SW480 (cell line): ENCODE data around the gene LUZP4.
A peak's percentile ranks its signal among the peaks of the same experiment; 100 is the strongest.
"Not testable (repeated sequence)": the region's sequence is repeated elsewhere in the genome, so short reads cannot be mapped to it uniquely, and the experiment has no call there.

ENCODE experiments used
- DNase-seq: peaks from one replicate; pipeline ENCODE4 v3.0.0-alpha.2; 2016; ENCODE audit warnings: low spot score

LUZP4 gene, protein sequence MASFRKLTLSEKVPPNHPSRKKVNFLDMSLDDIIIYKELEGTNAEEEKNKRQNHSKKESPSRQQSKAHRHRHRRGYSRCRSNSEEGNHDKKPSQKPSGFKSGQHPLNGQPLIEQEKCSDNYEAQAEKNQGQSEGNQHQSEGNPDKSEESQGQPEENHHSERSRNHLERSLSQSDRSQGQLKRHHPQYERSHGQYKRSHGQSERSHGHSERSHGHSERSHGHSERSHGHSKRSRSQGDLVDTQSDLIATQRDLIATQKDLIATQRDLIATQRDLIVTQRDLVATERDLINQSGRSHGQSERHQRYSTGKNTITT

DNA sequence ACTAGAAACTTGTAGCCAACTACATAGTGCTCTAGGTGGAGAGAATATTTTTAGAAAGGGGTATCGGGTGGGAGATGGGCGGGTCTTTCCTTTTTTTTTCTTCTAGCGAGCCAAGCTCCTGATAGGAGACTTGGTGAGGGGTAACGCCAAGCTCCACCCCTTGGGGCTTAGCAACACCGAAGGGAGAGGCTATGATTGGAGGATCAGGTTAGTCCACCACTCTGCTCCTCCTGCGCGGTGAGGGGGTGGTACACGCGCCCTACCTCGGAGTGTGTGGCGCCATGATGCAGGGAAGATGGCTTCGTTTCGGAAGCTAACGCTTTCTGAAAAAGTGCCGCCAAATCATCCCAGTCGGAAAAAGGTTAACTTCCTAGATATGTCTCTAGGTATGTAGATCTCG is at the start of gene LUZP4:
Gene LUZP4, plus strand, starts transcription at position 251 of the 400 bp plus-strand sequence. Its CDS starts 45 bp downstream, at position 296.
- no peak for DNase-seq

DNA sequence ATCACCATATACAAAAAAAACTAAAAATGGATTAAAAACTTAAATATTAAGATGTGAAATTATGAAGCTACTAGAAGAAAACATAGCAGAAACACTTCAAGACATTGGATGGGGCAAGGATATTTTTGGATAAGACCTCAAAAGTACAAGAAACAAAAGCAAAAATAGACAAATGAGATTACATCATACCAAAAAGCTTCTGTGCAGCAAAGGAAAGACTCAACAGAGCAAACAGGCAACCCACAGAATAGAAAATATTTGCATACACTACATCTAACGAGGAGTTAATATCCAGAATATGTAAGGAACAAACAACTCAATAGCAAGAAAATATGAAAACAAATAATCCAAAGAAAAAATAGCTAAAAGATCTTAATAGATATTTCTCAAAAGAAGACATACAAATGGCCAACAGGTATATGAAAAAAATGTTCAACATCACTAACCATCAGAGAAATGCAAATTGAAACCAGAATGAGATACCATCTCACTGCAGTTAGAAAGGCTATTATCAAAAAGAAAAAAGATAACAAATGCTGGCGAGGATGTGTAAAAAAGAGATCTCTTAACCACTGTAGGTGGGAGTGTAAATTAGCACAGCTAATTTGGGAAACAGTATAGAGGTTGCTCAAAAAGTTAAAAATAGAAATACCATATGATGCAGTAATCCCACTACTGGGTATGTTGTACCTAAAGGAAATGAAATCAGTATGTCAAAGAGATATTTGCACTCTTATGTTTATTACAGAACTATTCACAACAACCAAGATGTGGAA is 37.9 kb upstream of the LUZP4 start:
- DNase-seq = no peak

DNA sequence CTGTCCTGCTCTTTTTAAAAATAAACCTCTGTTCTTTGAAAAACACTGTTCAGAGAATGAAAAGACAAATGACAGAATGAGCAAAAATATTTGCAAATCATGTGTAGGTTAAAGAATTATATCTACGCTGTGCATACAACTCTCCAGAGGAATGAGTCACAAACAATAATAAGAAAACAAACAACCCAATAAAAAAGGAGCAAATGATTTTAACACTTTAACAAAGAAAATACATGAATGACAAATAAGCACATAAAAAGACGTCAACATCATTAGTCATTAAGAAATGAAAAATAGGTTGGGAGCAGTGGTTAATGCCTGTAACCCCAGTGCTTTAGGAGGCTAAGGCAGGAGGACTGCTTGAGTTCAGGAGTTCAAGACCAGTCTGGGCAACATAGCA is 34.5 kb upstream of the LUZP4 start:
- no peak for DNase-seq

DNA sequence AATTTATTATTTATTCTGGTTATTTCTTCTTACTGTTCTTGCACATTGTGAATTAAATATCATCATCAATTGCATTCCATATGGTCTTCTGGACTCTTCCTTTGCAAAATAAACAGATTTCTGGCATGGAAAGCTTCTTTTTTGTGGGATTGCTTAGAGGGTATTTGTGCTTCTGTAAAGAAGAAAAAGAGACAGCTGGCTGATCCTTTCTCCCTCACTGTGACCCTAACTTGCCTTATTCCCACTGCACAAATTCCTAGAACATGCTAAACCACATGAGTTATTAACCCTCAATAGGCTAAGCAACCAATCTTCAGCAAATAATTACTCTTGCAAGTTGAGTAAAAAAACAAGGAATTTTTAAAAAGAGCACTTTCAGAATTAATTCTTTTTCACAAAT is 31.8 kb upstream of the LUZP4 start:
- DNase-seq = no peak

DNA sequence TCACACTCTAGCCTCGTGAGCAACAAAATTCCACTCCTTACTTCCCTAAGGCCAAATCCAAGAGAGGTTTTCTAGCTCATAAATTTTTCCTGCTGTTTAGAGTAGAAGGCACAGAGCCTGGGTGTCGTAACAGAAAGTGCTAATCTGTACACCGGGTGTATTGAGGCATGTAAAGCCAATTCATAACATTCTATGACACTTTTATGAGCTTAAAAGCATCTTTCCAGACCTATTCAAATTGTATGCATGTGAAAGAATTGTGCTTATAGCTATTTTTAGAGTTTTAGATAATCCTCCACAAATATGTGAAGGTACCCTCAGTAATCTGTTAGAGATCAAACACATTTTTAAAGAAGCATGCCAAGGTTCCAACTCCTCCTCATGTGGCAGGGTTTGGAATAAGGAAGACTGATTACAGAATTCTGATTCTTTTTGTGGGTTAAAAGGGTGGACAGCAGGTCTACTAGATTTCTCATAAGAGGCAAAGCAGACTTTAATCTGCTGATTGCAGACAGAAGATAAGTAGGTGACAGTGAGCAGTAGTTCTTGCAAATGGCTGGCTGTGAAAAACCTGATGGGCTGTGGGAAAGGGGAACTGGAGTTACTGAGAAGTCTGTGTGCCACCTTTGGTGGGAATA is 30.2 kb upstream of the LUZP4 start:
- no peak for DNase-seq

DNA sequence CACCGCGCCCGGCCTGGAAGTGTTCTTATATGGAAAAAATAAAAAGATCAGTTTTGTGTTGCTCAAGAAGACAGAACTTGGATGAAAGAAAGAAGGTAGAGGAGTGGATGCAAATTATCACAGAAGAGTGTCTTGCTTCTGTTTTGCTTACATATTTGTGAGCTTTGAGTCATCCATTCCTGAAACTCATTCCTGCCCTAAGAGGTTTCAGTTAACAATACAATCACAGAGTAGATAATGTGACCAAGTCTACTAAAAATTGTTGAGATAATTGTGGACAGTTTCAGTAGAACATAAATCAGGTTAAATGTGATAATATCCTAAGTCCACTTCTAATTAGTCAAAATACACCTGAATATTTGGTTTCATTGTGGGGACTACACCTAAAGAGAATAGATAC is 29.2 kb upstream of the LUZP4 start:
- DNase-seq = no peak

DNA sequence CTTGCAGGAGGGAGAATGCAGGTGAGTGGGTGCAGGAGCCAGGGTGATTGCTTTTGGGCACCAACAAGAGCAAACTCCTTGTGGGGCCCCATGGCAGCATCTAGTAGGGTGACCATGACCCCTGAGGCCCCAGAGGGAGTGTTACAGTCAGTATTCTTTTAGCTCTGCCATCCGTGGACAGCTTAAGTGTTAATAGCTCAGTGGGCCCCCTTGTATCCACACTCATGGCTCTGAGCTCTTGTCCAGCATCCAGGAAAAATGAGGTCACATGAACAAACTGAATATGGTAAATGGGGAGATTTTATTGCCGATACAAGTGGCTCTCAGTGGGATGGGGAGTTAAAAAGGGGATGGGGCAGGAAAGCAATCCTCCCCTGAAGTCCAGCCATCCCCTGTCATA is 28.4 kb upstream of the LUZP4 start:
- no peak for DNase-seq

DNA sequence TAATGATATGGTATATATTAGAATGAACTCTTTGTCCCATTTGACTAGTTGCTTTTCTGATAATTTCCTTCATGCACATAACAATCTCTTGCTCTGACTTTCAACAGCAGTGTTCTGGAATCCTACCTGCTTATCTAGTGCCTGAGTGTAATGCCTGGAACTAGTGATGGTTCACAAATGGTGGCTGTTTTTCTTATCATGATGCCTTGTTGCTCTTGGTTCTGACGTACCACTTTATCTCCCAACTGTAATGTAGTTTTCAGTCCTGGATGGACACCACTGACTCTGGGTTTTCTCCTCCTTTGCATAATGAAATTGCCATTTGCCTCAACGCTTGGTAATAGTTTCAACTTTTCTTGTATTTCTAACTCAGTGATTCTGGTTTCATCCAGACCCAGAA is 25.5 kb upstream of the LUZP4 start:
- DNase-seq = no peak

DNA sequence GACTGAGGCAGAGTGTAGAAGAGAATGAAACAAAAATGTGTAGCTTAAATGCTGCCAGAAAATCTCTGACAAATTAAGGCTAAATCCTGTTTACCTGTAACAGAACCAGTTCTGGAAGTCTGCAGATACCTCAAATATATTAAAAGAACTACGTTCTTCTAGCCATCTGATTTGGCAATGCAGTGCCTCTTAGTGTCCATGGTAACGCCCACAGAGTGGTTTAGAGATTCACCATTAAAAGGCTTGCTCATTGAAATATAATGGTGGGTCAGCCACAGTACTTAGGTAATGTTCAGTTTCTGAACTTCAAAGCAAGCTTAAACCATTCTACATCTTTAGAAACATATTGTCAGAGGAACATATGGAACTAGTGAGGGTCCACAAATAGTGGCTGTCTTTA is 23.2 kb upstream of the LUZP4 start:
- peak; percentile 4 for DNase-seq

DNA sequence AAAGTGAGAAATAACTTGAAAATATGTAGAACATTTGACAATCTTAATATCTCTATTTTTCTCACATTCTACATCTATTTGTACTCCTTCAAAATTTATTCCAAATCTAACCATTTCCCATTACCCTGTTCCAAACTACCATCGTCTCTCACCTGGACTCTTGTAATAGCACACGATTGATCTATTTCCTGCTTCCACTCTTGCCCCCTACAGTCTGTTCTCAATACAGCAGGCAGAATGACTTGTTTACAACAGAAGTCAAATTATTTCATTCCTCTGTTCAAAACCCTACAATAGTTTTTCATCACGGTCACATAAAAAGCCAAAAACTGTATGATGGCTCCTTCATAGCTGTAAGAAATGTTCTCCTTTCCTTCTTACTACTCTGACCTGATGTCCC is 21.1 kb upstream of the LUZP4 start:
- DNase-seq = no peak

DNA sequence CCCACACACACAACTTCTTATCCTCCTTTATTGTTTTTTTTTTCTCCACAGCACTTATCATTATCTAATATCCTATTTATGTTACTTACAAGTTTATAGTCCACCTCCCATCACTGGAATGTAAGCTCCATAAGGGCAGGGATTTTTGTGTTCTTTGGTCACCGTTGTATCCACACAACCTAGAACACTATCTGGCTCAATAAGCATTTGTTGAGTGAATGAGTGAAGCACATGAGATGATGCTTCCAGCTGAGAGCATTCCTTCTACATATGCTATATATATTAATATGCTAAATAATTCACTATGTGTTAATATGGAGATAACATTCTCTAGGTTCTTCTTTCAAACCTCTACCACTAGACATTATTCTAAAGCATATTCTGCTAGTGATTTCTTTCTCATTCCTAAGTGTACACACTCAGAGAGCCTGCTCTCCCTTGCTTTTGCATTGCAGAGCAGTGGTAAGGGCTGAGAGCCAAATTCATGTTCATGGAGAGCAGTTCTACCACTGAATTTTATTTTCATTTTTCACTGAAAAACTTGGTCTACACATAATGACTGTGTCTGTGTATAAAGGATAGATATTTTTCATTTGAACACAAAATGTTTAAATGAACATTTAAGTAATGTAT is 20.3 kb upstream of the LUZP4 start:
- DNase-seq = no peak

DNA sequence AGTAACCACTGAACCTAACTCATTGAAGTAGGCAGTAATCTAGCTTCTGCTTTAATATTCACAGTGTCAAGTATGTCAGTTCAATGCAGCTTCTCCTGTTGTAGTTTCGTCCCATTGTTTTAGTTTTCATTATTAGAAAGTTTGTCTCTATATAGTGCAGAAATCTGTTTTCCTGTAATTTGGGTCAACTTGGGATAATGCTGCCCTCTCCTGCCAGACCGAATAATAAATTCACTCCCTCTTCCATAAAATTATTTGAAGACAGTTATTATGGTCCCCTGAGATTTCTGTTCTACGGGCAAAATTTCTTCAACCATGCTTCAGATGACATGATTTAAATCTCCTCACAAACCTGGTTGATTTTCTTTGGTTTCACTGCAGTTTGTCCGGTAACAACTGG is 4.6 kb upstream of the LUZP4 start:
- DNase-seq = no peak

DNA sequence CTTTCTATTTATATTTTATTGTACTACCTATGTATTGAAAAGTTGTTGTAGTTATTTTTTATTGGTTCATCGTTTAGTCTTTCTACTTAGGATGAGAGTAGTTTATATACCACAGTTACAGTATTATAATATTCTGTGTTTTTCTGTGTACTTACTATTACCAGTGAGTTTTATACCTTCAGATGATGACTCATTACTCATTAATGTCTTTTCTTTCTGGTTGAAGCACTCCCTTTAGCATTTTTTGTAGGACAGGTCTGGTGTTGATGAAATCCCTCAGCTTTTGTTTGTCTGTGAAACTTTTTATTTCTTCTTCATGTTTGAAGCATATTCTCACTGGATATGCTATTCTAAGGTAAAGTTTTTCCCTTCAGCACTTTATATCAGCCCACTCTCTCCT is 7.7 kb downstream of the LUZP4 start:
- DNase-seq = no peak

DNA sequence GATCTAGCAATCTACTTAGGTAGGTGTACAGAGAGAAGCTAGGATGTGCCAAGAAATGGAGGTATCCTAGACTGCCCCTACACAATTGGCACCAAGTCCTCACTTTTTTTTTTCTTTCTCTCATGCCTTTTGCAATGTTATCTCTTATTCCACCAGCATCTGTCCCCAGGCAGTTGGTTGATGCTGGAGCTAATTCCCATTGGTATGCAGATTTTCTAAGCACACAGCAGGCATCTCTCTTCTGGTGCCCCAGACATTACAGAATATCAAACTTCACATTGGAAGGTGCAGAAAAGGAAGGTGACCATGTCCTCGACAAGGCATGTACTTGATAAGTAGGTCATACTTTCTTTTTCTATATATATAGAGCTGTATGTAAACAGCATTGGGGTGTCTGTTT is 21.6 kb downstream of the LUZP4 start:
- no peak for DNase-seq

DNA sequence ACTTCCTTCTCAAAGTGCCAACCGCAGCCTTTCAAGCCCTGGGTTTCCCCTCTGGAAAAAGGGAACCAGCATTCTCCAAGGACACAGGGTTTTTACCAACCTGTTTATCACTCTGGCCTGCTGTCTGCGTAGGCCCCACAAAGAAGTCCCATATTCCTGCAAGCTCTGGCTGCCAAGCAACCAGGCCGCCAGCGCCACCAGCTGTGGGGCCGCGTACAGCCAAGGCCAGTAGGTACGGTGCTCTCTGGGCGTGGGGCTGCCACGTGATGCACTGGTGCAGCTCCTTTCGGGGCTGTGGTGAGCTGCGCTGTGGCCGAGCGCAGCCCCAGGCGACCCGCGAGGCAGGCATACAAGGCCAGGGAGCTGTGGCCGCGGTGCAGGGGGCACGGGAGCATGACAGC is 22.1 kb downstream of the LUZP4 start:
- DNase-seq = no peak

DNA sequence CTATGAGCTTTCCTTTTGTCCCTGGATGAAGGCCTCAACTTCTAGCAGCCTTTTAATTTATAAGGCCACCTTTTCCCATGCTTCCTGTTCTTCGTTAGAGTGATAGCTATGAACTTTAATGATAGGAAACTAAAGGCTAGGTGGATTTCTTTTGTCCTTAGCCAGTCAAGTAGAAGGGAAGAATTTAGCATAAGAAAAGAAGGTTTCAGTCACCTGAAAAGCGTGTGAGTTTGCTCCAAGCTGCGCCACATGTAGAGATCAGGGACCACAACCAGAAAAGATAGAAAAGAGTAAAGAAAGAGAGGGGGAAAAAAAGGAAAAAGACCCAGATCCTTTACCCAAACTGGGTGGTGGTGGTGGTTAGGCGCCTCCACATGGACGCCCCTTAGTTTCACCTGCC is 28.6 kb downstream of the LUZP4 start:
- DNase-seq = no peak

DNA sequence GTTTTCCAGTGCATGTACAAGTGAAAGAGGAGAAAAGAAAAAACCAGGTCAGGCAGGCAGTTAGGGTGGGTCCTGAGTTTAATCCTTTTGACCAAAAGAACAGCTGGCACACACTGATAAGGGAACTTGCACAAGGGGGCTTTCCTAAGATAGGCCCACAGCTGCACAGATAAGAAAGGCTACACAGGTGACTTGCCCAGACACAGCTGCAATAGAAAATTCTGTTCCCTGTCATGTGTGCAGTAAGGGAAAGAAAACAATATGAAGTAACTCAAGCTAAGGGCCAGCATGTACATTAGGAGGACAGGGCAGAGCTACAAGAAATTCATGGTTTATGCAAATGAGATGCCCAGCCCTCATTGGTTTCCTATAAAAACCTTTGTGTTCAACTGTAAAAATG is 32.9 kb downstream of the LUZP4 start:
- DNase-seq = no peak

DNA sequence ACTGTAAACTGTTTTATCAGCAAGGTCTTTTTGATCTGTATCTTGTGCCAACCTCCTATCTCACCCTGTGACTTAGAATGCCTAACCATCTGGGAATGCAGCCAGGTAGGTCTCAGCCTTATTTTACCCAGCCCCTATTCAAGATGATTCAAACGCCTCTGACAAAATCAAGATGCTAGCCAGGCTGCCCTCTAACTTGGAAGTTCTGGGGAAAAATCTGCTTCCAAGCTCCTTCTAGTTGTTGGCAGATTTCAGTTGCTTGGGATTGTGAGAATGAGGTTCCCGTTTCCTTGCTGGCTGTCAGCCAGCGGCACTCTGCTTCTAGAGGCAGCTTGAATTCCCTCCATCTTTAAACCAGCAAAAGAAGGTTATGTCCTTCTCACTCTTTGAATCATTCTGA is 34.7 kb downstream of the LUZP4 start:
- DNase-seq = no peak

DNA sequence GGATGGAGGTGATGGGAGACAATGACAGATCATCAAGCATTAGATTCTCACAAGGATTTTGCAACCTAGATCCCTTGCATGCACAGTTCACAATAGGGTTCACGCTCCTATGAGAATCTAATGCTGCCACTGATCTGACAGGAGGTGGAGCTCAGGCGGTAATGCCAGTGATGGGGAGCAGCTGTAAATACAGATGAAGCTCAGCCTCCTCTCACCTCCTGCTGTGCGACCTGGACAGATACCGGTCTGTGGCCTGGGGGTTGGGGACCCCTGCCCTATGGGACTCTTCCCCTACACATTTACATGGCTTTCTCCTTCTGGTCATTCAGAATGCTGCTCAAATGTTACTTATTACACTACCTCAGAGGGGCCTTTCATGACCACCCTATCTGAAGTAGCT is 39.8 kb downstream of the LUZP4 start:
- DNase-seq = not testable (repeated sequence)

DNA sequence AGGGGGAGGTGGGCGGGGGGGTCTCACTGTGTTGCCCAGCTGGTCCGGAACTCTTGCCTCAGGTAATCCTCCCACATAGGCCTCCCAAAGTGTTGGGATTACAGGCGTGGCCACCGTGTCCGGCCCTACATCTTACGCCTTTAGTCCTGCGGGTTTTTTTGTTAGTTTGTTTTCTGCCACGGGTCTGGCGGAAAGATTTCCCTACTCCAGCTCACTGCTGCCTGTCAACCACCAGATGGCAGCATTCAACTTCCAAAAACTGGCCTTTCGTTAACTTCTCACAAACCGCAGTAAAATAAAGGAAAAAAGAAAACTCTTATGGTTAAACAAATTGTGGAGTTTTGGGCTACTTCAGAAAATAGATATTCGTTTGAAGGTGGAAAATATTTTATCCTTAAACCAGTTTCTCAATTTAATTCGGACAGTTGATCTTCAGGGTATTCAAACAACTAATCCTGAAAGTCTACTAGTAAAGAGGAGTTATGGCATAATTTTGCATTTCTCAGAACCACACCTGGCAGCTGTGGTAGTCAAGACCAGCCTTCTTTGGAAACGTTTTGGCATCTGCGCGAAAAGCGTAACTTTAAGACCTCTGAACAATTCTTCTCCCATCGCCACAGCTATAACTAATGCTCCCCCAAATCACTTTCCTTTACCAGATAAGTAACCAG is 41.1 kb downstream of the LUZP4 start:
- DNase-seq = peak; percentile 49

DNA sequence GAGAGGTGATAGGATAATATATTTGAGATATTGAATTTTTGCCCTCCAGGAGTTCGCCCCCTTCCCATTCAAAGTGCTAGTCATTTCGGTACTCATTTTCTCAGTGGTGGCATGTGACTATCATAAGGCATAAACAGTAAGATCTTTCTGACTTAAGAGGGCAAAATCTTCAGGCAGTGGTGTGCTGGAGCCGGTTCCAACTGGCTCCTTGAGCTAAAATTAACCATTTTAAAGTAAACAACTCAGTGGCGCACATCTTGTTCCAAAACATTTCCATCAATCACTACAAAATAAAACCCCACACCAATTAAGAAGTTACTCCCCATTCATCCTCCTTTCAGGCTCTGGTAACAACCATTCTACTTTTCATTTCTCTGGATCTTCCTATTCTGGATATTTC is 43.3 kb downstream of the LUZP4 start:
- no peak for DNase-seq

DNA sequence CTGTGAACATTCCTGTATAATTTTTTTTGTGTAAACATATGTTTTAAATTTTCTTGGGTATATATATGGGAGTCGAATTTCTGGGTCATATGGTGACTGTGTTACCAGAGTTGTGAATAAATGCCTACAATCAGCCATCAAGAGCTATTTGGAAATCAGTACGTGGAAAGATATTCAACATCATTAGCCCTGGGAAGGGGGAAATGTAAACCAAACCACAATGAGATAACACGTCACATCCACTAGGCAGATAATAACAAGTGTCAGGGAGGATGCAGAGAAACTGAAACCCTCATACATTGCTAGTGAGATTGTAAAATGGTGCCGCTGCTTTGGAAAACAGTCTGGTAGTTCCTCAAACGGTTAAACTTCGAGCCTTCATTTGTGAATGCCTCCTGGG is 43.9 kb downstream of the LUZP4 start:
- DNase-seq = no peak
